Muscle of arm (tissue), 12 donors: ENCODE data around the gene MEIS2. TPM values are rescaled to one million over a fixed set of nuclear protein-coding genes. Genes with fewer than 3 reads are reported as not detected.
"Not testable (repeated sequence)": the region's sequence is repeated elsewhere in the genome, so short reads cannot be mapped to it uniquely, and the experiment has no call there.

Experiments used
- DNase-seq: peaks from one replicate; pipeline ENCODE4 v3.0.0-alpha.2; 2013
- polyA plus RNA-seq, 12 donors: library from polyadenylated mRNA; unstranded; fragments of 120-200 nt; gene quantifications; one replicate each; pipeline ENCODE4 v1.2.1, GENCODE V29; 2013; ENCODE audit not compliant: insufficient read length in 12 of 12

The MEIS2 gene
- polyA plus RNA-seq, 12 donors: 4.3 to 48.6 (median 7.6) TPM; not detected in 1

GRCh38 chr15:37009288-37009687 lies 91.1 kb downstream of the MEIS2 start:
- DNase-seq: no peak

DNA sequence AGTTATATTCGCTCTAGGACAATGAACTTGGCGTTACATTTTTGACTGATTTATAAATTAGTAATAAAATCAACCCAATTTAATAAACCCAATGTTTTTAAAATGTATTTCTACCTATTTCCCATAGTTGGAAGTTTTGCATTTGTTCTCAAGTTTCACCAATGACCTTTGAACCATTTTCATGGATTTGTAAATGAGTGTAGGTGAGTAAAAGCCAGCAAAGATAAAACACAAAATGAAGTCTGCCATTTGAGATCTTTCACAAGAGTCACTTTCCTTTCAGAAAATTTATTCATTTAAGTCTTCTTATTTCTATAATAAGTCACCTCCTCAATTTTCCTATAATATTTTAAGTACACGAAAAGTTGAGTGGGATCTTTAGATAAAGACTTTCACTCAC lies 92.1 kb downstream of the MEIS2 start:
- no peak for DNase-seq

DNA sequence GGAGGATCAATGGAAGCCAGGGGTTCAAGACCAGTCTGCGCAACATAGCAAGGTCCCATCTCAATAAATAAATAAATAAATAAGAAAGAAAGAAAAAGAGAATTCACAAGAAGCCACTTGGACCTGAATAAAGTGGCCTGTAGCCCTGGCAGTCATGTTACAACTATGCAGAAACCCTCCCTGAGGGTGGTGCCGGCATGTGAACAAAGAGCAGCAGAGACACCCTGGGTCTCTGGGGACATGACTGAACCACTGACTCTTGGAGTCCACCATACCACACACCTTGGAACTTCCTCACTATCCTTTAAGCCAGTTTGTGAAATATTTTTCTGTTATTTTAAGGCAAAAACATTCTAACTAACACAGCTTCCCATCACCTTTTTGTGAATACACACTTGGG lies 93.0 kb downstream of the MEIS2 start:
- DNase-seq: no peak

DNA sequence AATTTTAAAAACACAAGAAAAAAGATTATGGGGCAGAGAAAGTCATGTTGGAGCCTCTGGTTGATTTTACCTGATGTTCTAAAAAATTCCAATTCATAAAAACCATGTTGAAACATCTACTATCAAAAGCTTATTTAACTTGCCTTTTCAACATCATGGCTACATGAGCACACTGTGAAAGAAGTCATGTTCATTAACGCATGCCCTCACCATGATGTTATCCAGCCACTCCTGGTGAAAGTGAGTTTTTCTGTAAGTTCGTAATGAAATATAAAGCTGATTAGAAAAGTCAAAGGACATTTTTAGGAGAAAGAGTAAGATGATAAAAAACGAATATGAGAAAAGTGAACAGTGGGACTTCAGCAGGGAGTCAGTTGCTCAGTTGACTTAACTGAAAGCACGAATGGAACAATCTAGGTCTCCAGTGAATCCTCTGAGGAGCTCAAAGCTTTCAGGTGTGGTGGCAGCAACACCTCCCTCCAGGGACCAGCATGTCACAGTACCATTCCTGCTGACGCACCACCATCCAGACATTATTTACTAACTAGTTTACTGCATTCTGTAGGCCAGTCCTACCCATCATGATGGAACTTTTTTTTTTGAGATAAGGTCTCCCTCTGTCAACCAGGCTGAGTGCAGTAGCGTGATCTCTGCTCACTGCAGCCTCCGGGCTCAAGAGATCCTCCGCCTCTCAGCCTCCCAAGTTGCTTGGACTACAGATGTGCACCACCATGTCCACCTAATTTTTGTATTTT lies 95.2 kb downstream of the MEIS2 start:
- DNase-seq: no peak

- no peak for DNase-seq
These were observed 95.9 kb downstream of the MEIS2 start for GRCh38 chr15:37004373-37004869.

- DNase-seq: no peak
These were observed 98.2 kb downstream of the MEIS2 start for GRCh38 chr15:37002041-37002672.

DNA sequence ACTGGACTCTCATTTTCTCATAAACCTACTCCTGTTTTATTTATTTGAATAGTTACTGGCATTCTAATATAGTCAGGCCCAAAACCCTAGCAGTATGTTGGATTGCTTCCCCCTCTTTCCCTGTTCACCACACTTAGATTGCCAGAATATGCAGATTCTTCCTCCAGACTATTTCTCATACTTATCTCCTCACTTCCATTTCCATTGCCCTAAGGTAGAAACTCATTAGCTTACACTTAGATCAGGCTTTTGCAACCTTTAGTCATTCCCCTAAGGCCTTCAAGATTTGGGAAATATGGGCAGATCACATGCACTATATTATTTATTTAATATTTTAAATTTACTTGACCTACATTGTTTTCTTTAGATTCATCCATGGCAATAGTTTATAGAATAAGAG lies 98.9 kb downstream of the MEIS2 start:
- DNase-seq: no peak

- DNase-seq: no peak
These were observed 100.6 kb downstream of the MEIS2 start for GRCh38 chr15:36999778-37000177.

- no peak for DNase-seq
These were observed 103.7 kb downstream of the MEIS2 start for GRCh38 chr15:36996538-36997181.

- no peak for DNase-seq
These were observed 104.2 kb downstream of the MEIS2 start for GRCh38 chr15:36996121-36996520.

GRCh38 chr15:36994790-36995189 lies 105.6 kb downstream of the MEIS2 start:
- DNase-seq: no peak

GRCh38 chr15:36992454-36992853 lies 107.9 kb downstream of the MEIS2 start:
- DNase-seq: no peak

- no peak for DNase-seq
These were observed 111.4 kb downstream of the MEIS2 start for GRCh38 chr15:36988947-36989346.

DNA sequence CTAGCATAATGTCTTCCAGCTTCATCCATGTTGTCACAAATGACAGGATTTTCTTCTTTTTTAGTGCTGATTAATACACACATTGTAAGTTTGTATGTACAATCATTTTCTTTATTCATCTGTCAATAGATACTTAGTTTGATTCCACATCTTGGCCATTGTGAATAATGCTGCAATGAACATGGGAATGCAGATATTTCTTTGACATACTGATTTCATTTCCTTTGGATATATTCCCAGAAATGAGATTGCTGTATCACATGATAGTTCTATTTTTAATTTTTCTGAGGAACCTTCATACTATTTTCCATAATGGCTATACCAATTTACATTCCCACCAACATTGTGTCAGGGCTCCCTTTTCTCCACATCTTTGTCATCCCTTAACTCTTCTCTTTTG lies 117.9 kb downstream of the MEIS2 start:
- no peak for DNase-seq

DNA sequence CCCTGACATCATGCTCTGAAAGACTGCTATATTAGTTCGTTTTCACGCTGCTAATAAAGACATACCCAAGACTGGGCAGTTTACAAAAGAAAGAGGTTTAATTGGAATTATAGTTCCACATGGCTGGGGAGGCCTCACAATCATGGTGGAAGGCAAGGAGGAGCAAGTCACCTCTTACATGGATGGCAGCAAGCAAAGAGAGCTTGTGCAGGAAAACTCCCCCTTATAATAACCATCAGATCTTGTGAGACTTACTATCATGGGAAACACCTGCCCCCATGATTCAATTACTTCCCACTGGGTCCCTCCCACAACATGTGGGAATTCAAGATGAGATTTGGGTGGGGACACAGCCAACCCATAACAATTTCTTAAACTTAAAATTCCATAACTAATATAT lies 120.1 kb downstream of the MEIS2 start:
- DNase-seq: not testable (repeated sequence)

- DNase-seq: no peak
These were observed 121.7 kb downstream of the MEIS2 start for GRCh38 chr15:36978625-36979024.

- DNase-seq: no peak
These were observed 122.2 kb downstream of the MEIS2 start for GRCh38 chr15:36978126-36978525.

DNA sequence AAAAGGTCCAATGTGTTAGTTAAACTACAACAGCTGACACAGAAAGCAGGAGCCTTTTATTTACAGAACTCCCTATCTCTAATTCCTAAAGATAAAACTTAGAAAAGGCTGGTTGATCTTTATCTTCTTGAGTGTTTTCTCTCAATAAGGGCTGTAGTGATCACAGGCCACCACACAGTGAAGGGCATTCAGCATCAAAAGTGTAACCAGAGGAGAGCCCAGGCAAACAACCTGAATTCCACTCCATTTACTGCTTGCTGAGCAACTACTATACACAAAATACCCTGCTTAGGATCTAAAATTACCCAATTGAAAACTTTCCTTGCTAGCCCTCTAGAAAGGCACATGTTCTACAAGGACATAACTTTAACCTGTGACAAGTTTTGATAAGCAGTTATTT lies 122.7 kb downstream of the MEIS2 start:
- DNase-seq: no peak

DNA sequence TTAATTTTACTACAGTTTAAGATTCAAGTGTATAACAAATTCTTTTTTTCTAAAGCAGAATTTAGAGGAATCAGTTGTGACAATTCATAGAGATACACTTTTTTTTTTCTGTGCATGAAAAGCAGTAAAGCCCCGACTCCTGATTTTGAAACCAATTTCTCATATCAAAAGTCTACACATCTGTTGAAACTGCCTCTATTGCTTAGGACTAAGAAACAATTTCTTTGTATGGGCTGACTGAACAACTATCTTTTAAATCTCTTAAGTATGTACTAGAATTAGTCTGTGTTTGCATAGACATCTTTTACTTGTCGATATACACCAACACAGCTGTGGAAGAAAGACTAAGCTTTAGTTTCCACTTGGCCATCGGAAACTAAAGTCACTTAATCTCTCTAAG lies 127.6 kb downstream of the MEIS2 start:
- DNase-seq: no peak

GRCh38 chr15:36970522-36970921 lies 129.8 kb downstream of the MEIS2 start:
- no peak for DNase-seq

DNA sequence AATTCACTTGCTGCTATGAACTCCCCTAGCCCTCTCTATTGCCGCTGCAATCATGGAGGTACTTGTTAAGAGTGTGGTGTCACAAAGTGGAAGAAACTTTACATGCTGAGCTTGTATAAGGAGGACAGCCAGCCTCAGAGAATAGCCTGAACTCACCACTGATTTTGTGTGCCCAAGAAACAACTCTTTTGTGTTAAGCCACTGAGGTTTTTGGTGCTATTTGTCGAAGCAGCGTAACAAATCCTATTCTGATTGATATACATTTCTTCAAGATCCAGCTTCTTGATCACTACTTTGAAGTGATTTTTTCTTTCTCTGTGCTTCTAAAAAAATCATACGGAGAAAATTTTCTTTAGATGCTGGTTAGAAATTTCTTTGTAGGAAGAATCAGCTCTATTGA lies 132.4 kb downstream of the MEIS2 start:
- DNase-seq: no peak

DNA sequence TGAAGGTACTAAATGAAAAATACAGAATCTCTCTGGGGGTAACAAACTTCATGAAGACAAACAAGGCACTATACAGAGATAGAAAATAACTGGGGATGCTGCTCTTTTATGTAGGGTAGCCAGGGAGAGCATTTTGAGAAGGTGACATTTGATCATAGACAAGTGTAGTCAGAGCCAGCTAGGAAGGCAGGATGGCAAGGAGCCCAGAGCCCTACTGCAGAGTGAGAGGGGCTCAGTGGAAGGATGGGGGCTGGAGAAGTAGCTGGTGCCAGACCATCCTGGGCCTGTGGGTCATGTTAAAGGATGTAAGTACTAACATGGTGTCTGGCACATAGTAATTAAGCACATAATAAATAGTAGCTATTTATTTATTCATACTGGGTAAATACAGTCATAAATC lies 133.6 kb downstream of the MEIS2 start:
- no peak for DNase-seq
